Calu3 (cell line): ENCODE results near the gene MYOZ2. TPM values are rescaled to one million over a fixed set of nuclear protein-coding genes. Genes with fewer than 3 reads are reported as not detected.

Source experiments
- BruUV-seq: library from RNA; stranded (reverse); fragments of 400-500 nt; replicated peaks from 2 replicates; lab custom pipeline; 2021; lab: Mats Ljungman, UMichigan
- CTCF ChIA-PET: fragments of 300-600 bp; sonication (Branson Sonifier 250); formaldehyde crosslinking; loops from one replicate; lab custom pipeline; 2022; ENCODE audit warnings: antibody characterized with exemption; lab: Charles Lee
- DNase-seq: peaks from one replicate; pipeline ENCODE4 v3.0.0; 2022
- H3K27ac Mint-ChIP-seq: one replicate; pipeline ENCODE4 v1.8.0; 2022; ENCODE audit warnings: mixed read lengths; ENCODE audit not compliant: unreplicated experiment
- H3K27me3 Mint-ChIP-seq: one replicate; pipeline ENCODE4 v1.8.0; 2022; ENCODE audit warnings: mixed read lengths; ENCODE audit not compliant: unreplicated experiment
- H3K36me3 Mint-ChIP-seq: one replicate; pipeline ENCODE4 v1.8.0; 2022; ENCODE audit warnings: mild to moderate bottlenecking, moderate library complexity, mixed read lengths; ENCODE audit not compliant: insufficient read depth, unreplicated experiment
- H3K4me1 Mint-ChIP-seq: one replicate; pipeline ENCODE4 v1.8.0; 2022; ENCODE audit warnings: mild to moderate bottlenecking, low read depth, mixed read lengths; ENCODE audit not compliant: unreplicated experiment
- H3K4me3 Mint-ChIP-seq: one replicate; pipeline ENCODE4 v1.8.0; 2022; ENCODE audit warnings: mild to moderate bottlenecking, low read depth, moderate library complexity, mixed read lengths; ENCODE audit not compliant: unreplicated experiment
- H3K9me3 Mint-ChIP-seq: one replicate; pipeline ENCODE4 v1.8.0; 2022; ENCODE audit warnings: low read depth, mixed read lengths; ENCODE audit not compliant: unreplicated experiment
- intact Hi-C: fragments of 100-400 bp; cut with micrococcal nuclease; formaldehyde crosslinking; loops from one replicate; pipeline ENCODE4 v1.10.0; 2022; ENCODE audit not compliant: unreplicated experiment
- total RNA-seq: library from RNA; stranded (reverse); gene quantifications from 2 replicates; pipeline ENCODE4 v1.2.3, GENCODE V29; 2022
- TF ChIP-seq, protein P1 (sequence below): fragments of 200-600 bp; IDR thresholded peaks from one replicate; pipeline ENCODE4 v1.8.0; 2022; ENCODE audit warnings: antibody characterized with exemption; ENCODE audit not compliant: unreplicated experiment

The MYOZ2 gene
- total RNA-seq, 1 experiment from 2014 or later: not detected

DNA sequence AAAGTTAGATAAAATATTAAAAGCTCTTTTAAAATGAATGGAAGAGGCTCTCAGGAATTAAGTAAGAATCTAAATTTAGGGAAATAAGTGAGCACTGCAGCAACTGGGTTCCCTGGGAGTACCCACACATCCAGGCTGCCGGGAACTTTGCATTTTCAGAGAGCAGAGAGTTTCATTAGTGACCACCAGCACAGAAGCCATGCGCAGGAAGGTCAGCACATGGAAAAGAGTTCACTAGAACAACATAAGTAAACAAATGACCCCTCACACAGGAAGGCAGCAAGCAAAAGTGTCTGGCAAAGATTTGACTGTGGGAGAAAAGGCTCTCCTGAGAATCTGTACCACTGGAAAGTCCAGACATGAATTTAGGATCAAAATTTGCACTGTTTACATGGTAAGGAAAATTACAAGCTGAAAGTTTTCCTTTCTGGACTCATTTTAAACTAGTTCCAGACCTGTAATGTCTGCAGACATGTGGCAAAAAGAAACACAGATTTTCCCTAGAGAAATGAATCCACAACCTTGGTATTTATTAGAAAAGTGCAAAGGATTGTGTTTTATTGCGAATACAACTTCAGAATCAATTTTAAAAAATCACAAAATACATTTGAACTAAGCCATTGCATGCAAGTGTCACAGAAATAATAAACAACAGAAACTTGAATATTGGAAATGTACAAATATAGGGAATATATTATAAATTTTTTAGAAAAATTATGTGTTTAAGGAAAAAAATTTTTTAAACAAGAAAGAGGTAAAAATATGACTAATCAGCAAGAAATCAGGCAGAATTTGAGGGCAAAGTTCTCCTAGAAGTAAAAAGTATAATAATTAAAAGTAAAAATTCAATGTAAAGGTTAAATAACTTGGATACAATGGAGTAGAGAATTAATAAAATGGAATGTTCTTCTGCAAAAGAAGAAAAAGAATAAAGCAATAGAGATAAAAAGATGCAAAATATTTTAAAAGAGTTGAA is 18.4 kb upstream of the MYOZ2 start:
- CTCF ChIA-PET: no interaction called here
- BruUV-seq: no TSS peak
- no peak for DNase-seq
- Mint-ChIP-seq H3K36me3 (no peaks in the 10 kb centered on the region), H3K27me3 (no peaks in the 10 kb centered on the region), H3K4me1 (peaks cover 8% of the 10 kb centered on the region), H3K27ac (no peak overlapping the region), H3K9me3 (no peaks in the 10 kb centered on the region), H3K4me3 (no peak overlapping the region)
- TF ChIP-seq, protein P1, sequence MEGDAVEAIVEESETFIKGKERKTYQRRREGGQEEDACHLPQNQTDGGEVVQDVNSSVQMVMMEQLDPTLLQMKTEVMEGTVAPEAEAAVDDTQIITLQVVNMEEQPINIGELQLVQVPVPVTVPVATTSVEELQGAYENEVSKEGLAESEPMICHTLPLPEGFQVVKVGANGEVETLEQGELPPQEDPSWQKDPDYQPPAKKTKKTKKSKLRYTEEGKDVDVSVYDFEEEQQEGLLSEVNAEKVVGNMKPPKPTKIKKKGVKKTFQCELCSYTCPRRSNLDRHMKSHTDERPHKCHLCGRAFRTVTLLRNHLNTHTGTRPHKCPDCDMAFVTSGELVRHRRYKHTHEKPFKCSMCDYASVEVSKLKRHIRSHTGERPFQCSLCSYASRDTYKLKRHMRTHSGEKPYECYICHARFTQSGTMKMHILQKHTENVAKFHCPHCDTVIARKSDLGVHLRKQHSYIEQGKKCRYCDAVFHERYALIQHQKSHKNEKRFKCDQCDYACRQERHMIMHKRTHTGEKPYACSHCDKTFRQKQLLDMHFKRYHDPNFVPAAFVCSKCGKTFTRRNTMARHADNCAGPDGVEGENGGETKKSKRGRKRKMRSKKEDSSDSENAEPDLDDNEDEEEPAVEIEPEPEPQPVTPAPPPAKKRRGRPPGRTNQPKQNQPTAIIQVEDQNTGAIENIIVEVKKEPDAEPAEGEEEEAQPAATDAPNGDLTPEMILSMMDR: no peak
- intact Hi-C loops: no loop called here

DNA sequence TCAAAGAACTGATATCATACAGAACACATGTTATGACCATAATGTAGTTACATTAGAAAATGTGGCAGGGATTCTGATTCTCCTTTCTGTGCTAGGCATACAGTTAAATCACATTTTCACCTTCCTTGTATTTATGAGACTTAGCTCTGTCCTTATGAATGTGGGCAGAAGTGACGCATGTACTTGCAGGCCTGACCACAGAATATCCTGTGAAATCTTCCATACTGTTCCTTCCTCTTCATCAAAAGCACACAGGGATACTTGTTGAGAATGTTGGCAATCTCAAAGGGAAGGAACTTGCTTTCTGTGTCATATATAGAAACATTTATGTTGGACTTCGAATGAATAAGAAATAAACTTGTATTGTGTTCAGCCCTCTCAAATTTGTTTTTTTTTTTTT is 17.2 kb upstream of the MYOZ2 start:
- no peaks in the 10 kb centered on the region for H3K9me3 Mint-ChIP-seq
- DNase-seq: no peak
- no peak overlapping the region for H3K4me3 Mint-ChIP-seq
- H3K27me3 Mint-ChIP-seq: no peaks in the 10 kb centered on the region
- no TSS peak for BruUV-seq
- CTCF ChIA-PET: interaction anchor here (0.7 kb wide), 2 partner anchors 55 to 139 kb away, joined by 3 to 5 read pairs; no protein-coding TSS in a partner anchor
- H3K36me3 Mint-ChIP-seq: no peaks in the 10 kb centered on the region
- peaks cover 8% of the 10 kb centered on the region for H3K4me1 Mint-ChIP-seq
- no peak overlapping the region for H3K27ac Mint-ChIP-seq
- intact Hi-C loops: no loop called here
- TF ChIP-seq, protein P1: no peak

DNA sequence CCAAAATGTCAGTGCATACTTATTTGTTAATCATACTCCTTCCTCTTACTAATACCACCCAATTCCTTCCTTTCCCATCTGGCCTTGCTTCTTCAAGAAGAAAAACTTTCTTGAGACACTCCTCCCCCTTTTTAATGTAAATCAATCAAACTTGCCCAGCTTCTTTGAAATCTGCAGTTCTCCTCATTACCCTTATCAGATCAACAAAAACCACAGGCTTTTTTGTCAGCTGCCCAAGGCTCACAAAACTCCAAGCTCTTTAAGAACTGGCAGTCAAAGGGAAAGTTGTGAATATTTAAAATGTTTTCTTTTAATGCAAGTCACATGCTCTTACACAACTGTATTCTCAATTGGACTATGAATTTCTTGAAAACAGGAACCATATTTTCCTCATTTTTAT is 11.3 kb upstream of the MYOZ2 start:
- no TSS peak for BruUV-seq
- Mint-ChIP-seq H3K27ac (peak overlapping the region; percentile 17), H3K4me3 (no peak overlapping the region), H3K9me3 (no peaks in the 10 kb centered on the region), H3K4me1 (peaks cover 10% of the 10 kb centered on the region), H3K36me3 (no peaks in the 10 kb centered on the region), H3K27me3 (no peaks in the 10 kb centered on the region)
- CTCF ChIA-PET: interaction anchor here (0.9 kb wide), 1 partner anchor 22 kb away, joined by 5 read pairs; no protein-coding TSS in a partner anchor
- TF ChIP-seq, protein P1: no peak
- intact Hi-C loops: no loop called here
- DNase-seq: no peak

DNA sequence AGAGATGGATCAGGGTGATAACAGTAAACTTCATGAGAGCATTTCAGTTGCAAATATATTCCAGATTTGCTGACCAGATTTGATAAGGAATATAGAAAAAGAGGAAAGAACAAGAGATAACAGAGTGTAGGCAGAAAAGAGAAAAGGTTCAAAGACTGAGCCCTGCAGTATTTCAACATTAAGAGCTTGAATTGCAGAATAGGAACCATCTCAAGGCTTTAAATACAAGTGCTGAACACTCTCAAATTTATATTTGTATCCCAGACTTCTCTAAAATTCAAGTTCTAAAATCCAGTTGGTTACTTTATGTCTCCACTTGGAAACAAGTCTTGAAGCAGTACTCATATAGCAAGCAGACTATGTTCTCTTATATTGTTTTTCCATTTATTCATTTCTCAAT is 9.7 kb upstream of the MYOZ2 start:
- TF ChIP-seq, protein P1: no peak
- Mint-ChIP-seq H3K27ac (no peak overlapping the region), H3K36me3 (no peaks in the 10 kb centered on the region), H3K27me3 (no peaks in the 10 kb centered on the region), H3K4me1 (peaks cover 17% of the 10 kb centered on the region), H3K4me3 (no peak overlapping the region), H3K9me3 (no peaks in the 10 kb centered on the region)
- DNase-seq: no peak
- BruUV-seq: no TSS peak
- CTCF ChIA-PET: no interaction called here
- intact Hi-C loops: no loop called here
